ENCODE results near the gene NTN4. TPM values are rescaled to one million over a fixed set of nuclear protein-coding genes. Genes with fewer than 3 reads are reported as not detected.

Gene NTN4
- total RNA-seq, 6 experiments from 2014 or later, result 51.3 to 117 (median 101) TPM

DNA sequence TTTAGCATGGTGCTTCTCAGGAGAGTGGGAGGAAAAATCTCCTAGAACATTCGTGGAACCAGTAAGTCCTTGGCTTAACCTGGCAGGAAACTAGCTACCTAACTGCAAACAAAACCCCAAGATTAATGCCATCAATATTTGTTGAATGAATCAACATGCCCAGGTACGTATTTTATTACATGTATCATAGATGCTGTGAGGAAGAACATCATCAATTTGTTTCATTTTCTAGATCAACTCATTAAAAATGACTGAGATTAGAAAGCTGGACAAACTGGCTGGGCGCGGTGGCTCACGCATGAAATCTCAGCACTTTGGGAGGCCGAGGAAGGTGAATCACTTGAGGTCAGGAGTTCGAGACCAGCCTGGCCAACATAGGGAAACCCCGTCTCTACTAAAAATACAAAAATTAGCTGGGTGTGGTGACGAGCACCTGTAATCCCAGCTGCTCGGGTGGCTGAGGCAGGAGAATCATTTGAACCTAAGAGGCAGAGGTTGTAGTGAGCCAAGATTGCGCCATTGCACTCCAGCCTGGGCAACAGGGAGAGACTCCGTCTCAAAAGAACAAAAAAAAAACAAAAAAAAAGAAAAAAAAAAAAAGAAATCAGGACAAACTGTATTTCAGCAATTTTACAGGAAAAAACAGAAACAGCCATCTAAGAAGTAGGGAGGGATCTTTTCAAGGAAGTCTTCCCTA is 88.7 kb downstream of the NTN4 start:
- H3K4me3 Mint-ChIP-seq, result peak overlapping the region; percentile 6; the same call in 1 of the 2 replicates
- H3K36me3 Mint-ChIP-seq (ENCODE audit: low read depth), result peaks cover 21% of the 10 kb centered on the region
- peaks cover 30% of the 10 kb centered on the region for H3K4me1 Mint-ChIP-seq (ENCODE audit: low read depth)
- H3K27ac Mint-ChIP-seq, result peak overlapping the region; percentile 92; the same call in 1 of the 2 replicates
- TF ChIP-seq, protein P1, sequence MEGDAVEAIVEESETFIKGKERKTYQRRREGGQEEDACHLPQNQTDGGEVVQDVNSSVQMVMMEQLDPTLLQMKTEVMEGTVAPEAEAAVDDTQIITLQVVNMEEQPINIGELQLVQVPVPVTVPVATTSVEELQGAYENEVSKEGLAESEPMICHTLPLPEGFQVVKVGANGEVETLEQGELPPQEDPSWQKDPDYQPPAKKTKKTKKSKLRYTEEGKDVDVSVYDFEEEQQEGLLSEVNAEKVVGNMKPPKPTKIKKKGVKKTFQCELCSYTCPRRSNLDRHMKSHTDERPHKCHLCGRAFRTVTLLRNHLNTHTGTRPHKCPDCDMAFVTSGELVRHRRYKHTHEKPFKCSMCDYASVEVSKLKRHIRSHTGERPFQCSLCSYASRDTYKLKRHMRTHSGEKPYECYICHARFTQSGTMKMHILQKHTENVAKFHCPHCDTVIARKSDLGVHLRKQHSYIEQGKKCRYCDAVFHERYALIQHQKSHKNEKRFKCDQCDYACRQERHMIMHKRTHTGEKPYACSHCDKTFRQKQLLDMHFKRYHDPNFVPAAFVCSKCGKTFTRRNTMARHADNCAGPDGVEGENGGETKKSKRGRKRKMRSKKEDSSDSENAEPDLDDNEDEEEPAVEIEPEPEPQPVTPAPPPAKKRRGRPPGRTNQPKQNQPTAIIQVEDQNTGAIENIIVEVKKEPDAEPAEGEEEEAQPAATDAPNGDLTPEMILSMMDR (IDR thresholded peaks at IDR 0.05), result no peak
- H3K27me3 Mint-ChIP-seq (ENCODE audit: insufficient read depth), result peaks cover 4% of the 10 kb centered on the region; the same call in 1 of the 2 replicates
- DNase-seq, result no peak
- no peaks in the 10 kb centered on the region for H3K9me3 Mint-ChIP-seq

DNA sequence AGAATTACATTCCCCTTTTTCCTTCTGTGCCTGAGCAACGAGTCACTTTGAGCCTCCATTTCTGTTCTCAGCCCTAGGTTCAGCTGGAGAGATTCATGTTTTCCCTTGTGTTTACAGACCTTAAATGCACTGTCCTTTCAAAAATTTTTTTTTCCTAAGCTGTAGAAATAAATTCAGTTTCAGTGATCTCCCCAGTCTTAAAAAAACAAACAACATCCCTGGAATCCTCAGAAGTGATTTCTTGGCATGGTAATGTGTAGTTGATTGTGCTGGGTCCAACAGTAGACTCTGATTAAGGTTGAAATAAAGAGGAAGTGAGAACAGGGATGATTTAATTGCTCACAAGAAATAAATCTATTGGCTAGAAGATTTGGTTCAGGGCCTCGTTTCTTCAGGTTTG is 89.3 kb downstream of the NTN4 start:
- peak overlapping the region; percentile 70; the same call in 1 of the 2 replicates for H3K4me3 Mint-ChIP-seq
- TF ChIP-seq, protein P1 (IDR thresholded peaks at IDR 0.05), result no peak
- peak overlapping the region; percentile 92 for H3K27ac Mint-ChIP-seq
- DNase-seq, result peak; percentile 5
- H3K9me3 Mint-ChIP-seq, result no peaks in the 10 kb centered on the region
- H3K36me3 Mint-ChIP-seq (ENCODE audit: low read depth), result peaks cover 25% of the 10 kb centered on the region
- H3K4me1 Mint-ChIP-seq (ENCODE audit: low read depth), result peaks cover 30% of the 10 kb centered on the region
- peaks cover 4% of the 10 kb centered on the region; the same call in 1 of the 2 replicates for H3K27me3 Mint-ChIP-seq (ENCODE audit: insufficient read depth)

DNA sequence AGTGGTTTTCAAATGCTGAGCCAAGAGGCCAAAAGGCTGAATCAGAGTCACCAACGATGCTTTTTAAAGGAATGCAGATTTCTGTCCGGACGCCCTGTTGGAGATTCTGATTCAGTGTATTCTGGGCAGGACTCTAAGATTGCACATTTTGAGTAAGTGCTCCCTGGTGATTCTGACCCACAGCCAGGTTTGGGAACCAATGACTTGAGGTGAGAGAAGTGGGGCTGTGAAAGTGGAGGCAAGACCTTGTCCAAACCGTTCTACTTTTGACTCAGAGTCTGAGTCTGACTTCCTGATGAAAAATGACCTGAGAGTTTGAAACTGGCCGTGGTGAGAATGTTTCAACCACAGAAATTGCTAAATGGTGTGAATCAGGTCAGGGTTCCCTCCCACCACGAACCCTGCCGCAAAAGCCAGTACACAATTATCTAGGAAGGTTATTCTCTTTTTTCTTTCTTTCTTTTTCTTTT is 90.2 kb downstream of the NTN4 start:
- Mint-ChIP-seq H3K36me3 (ENCODE audit: low read depth) (peaks cover 22% of the 10 kb centered on the region), H3K27me3 (ENCODE audit: insufficient read depth) (peaks cover 4% of the 10 kb centered on the region; the same call in 1 of the 2 replicates), H3K4me1 (ENCODE audit: low read depth) (peaks cover 30% of the 10 kb centered on the region), H3K27ac (peak overlapping the region; percentile 92), H3K9me3 (no peaks in the 10 kb centered on the region), H3K4me3 (peak overlapping the region; percentile 70)
- TF ChIP-seq, protein P1 (IDR thresholded peaks at IDR 0.05), result no peak
- DNase-seq, result peak; percentile 88

DNA sequence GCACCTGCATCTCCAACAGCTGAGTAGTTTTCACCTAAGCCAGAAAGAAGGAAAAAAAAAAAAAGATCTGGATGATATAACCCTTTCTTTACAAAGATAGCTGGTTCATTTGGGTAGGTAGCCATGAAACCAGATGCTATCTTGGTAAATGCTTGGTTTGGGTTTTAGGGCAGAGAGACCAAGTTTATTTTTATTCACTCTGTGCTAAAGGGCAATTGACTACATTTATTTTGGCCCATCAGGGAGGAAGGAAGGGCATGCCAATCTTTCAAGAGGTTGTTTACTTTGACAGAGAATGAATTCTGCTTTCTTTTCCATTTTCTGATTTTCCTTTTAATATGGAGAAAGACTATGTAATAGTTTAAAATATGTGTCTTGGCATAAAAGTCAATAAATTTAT is 91.0 kb downstream of the NTN4 start:
- Mint-ChIP-seq H3K27me3 (ENCODE audit: insufficient read depth) (peaks cover 3% of the 10 kb centered on the region; the same call in 1 of the 2 replicates), H3K4me3 (no peak overlapping the region), H3K4me1 (ENCODE audit: low read depth) (peaks cover 30% of the 10 kb centered on the region), H3K9me3 (no peaks in the 10 kb centered on the region), H3K27ac (0 out of 2 replicates have a peak overlapping the region, but pooled peaks have one; percentile 1), H3K36me3 (ENCODE audit: low read depth) (peaks cover 20% of the 10 kb centered on the region)
- DNase-seq, result no peak
- TF ChIP-seq, protein P1 (IDR thresholded peaks at IDR 0.05), result no peak

DNA sequence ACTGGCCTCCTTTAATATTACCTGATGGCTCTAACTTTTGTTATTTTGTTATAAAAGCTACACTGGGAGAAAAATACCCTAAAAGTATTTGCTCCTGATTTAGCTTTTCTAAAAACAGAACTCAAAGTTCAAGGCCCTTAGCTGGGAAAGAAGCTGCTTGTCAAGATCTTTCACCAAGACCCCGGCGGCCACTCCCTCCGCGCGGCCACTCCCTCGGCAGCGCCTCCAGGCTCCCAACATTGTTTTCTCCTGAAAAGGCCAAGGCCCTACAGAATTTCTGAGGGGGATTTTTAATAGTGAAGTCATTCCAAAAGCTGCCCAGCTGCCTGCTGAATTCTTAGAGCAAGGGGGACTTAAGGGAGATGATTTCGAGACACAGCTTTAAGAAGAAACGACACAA is 96.4 kb downstream of the NTN4 start:
- Mint-ChIP-seq H3K27ac (no peak overlapping the region), H3K4me3 (no peak overlapping the region), H3K36me3 (ENCODE audit: low read depth) (peaks cover 27% of the 10 kb centered on the region; the same call in 1 of the 2 replicates), H3K9me3 (no peaks in the 10 kb centered on the region), H3K27me3 (ENCODE audit: insufficient read depth) (no peaks in the 10 kb centered on the region), H3K4me1 (ENCODE audit: low read depth) (peaks cover 2% of the 10 kb centered on the region)
- DNase-seq, result no peak
- TF ChIP-seq, protein P1 (IDR thresholded peaks at IDR 0.05), result no peak
